NT2/D1 (cell line): ENCODE data around the gene GOLGA5.

Experiments used
- YY1 ChIP-seq: IDR thresholded peaks from 2 replicates; pipeline ENCODE4 v1.6.1; 2011; ENCODE audit not compliant: insufficient read length, insufficient read depth
- ZNF274 ChIP-seq: IDR thresholded peaks from 2 replicates; pipeline ENCODE4 v1.6.1; 2011; ENCODE audit warnings: mild to moderate bottlenecking, low read depth, low read length

- TF ChIP-seq ZNF274 (no peak), YY1 (no peak)
Observed at GRCh38 chr14:92797935-92798653, 4.0 kb downstream of the GOLGA5 start.
